DOHH2 (cell line): ENCODE measurements around the gene HSDL1.
A peak's percentile ranks its signal among the peaks of the same experiment; 100 is the strongest.

Source experiments
- H3F3A ChIP-seq: fragments of 200-600 bp; sonication (generic), shearing (Covaris generic); 2 replicates; pipeline ENCODE4 v1.6.0; 2016; ENCODE audit warnings: antibody characterized with exemption, mild to moderate bottlenecking; ENCODE audit not compliant: control insufficient read depth, insufficient read depth
- H3K27ac ChIP-seq: fragments of 200-600 bp; sonication (generic); 2 replicates; pipeline ENCODE4 v1.5.1; 2014; ENCODE audit warnings: low read depth, mild to moderate bottlenecking, low read length, moderate library complexity
- H3K27me3 ChIP-seq: fragments of 200-600 bp; sonication (generic); 2 replicates; pipeline ENCODE4 v1.6.1; 2014; ENCODE audit warnings: mild to moderate bottlenecking, low read length, mixed read lengths; ENCODE audit not compliant: control insufficient read depth
- H3K36me3 ChIP-seq: fragments of 200-600 bp; sonication (generic); 2 replicates; pipeline ENCODE4 v1.6.1; 2014; ENCODE audit warnings: mild to moderate bottlenecking, low read length, moderate library complexity, mixed read lengths; ENCODE audit not compliant: control insufficient read depth
- H3K4me1 ChIP-seq: fragments of 200-600 bp; sonication (generic); 2 replicates; pipeline ENCODE4 v1.6.1; 2014; ENCODE audit warnings: mild to moderate bottlenecking, low read length, mixed read lengths; ENCODE audit not compliant: control insufficient read depth
- H3K4me2 ChIP-seq: fragments of 200-600 bp; sonication (generic); 2 replicates; pipeline ENCODE4 v1.6.0; 2014; ENCODE audit warnings: mild to moderate bottlenecking, low read length, moderate library complexity
- H3K4me3 ChIP-seq: fragments of 200-600 bp; sonication (generic); 2 replicates; pipeline ENCODE4 v1.5.1; 2014; ENCODE audit warnings: mild to moderate bottlenecking, low read length, mixed read lengths
- H3K79me2 ChIP-seq: fragments of 200-600 bp; sonication (generic); 2 replicates; pipeline ENCODE4 v1.6.1; 2014; ENCODE audit warnings: mild to moderate bottlenecking, low read length, mixed read lengths; ENCODE audit not compliant: control insufficient read depth
- H3K9me2 ChIP-seq: fragments of 200-600 bp; sonication (generic); replicated peaks from 2 replicates; pipeline ENCODE4 v1.6.1; 2014; ENCODE audit warnings: mild to moderate bottlenecking, low read length, mixed read lengths; ENCODE audit not compliant: control insufficient read depth
- H3K9me3 ChIP-seq: fragments of 200-600 bp; sonication (generic); 2 replicates; pipeline ENCODE4 v1.6.1; 2014; ENCODE audit warnings: antibody characterized with exemption, low read length, mixed read lengths; ENCODE audit not compliant: control insufficient read depth, insufficient read depth
- H4K20me1 ChIP-seq: fragments of 200-600 bp; sonication (generic); 2 replicates; pipeline ENCODE4 v1.6.0; 2014; ENCODE audit warnings: low read depth, mild to moderate bottlenecking, antibody characterized with exemption, low read length, moderate library complexity; ENCODE audit not compliant: control insufficient read depth, insufficient read depth
- EZH2phosphoT487 ChIP-seq: fragments of 200-600 bp; sonication (generic); IDR thresholded peaks from 2 replicates; pipeline ENCODE4 v1.6.1; 2017; ENCODE audit warnings: borderline replicate concordance, mild to moderate bottlenecking, antibody characterized with exemption, low read length, moderate library complexity, mixed read lengths
- TF ChIP-seq, protein P1 (sequence below): fragments of 200-600 bp; sonication (generic); IDR thresholded peaks from one replicate; pipeline ENCODE4 v1.5.1; 2014; ENCODE audit warnings: antibody characterized with exemption, mild to moderate bottlenecking, low read depth, low read length; ENCODE audit not compliant: poor library complexity, severe bottlenecking

The HSDL1 gene

DNA sequence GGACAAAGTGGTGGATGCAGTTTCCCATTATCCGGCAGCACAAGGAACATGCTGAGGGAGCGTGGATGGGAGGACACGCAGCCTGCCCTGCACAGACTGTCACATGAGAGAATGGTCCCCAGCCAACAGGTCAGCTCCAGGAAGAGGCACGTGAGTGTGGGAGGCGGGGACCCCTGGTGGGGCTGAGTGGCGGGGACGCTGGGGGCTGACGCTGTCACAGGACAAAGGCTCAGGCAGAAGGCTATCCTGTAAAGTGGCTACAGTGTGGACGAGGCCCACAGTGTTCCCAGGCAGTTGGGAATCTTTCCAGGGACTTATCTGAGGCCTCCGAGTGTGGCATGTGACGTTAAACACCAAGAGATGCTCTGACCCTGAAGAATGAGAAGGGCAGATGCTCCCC, 58.6 kb downstream of the HSDL1 start:
- H3K27me3 ChIP-seq: no peaks in the 10 kb centered on the region
- H3K9me2 ChIP-seq: no peaks in the 10 kb centered on the region
- H3K79me2 ChIP-seq: peaks cover 7% of the 10 kb centered on the region; the same call in 1 of the 2 replicates
- no peaks in the 10 kb centered on the region for H4K20me1 ChIP-seq
- H3K27ac ChIP-seq: peak overlapping the region; percentile 85
- H3F3A ChIP-seq: peaks cover 7% of the 10 kb centered on the region; the same call in 1 of the 2 replicates
- peaks cover 50% of the 10 kb centered on the region for H3K4me1 ChIP-seq
- TF ChIP-seq, protein P1, sequence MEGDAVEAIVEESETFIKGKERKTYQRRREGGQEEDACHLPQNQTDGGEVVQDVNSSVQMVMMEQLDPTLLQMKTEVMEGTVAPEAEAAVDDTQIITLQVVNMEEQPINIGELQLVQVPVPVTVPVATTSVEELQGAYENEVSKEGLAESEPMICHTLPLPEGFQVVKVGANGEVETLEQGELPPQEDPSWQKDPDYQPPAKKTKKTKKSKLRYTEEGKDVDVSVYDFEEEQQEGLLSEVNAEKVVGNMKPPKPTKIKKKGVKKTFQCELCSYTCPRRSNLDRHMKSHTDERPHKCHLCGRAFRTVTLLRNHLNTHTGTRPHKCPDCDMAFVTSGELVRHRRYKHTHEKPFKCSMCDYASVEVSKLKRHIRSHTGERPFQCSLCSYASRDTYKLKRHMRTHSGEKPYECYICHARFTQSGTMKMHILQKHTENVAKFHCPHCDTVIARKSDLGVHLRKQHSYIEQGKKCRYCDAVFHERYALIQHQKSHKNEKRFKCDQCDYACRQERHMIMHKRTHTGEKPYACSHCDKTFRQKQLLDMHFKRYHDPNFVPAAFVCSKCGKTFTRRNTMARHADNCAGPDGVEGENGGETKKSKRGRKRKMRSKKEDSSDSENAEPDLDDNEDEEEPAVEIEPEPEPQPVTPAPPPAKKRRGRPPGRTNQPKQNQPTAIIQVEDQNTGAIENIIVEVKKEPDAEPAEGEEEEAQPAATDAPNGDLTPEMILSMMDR: peak; percentile 34
- TF ChIP-seq EZH2phosphoT487: no peak
- H3K36me3 ChIP-seq: peaks cover 82% of the 10 kb centered on the region
- no peaks in the 10 kb centered on the region for H3K9me3 ChIP-seq
- H3K4me3 ChIP-seq: peak overlapping the region; percentile 72
- peak overlapping the region; percentile 98 for H3K4me2 ChIP-seq

DNA sequence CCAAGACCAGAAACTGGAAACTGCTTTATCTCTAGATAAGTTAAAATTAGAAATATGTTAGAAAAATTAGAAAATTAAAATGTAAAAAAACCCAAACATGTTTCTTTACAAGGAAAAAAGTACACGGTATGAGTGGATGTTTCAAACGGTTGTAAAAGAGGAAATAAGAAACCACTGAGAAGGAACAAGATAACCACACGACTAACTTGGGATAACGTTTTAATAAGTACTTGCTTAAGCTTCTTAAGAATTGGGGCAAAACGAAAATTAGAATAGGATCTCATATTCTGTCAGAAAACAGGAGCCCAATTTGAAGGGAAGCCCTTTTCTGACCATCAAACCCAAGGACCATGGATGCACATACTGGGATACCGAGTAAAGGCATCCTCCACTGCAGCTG, 59.2 kb downstream of the HSDL1 start:
- H4K20me1 ChIP-seq: no peaks in the 10 kb centered on the region

DNA sequence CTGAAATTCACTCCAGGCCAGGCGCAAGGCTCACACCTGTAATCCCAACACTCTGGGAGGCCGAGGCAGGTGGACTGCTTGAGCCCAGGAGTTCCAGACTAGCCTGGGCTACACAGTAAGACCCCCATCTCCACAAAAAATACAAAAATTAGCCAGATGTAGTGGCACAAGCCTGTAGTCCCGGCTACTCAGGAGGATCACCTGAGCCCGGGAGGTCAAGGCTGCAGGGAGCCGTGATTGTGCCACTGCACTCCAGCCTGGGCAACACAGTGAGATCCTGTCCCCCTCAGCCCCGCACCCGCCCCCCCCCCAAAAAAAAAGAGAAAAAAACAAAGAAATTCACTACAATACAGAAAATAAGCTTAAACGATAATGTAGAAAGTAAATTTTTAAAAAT, 59.7 kb downstream of the HSDL1 start:
- Histone ChIP-seq H3K4me2 (peak overlapping the region; percentile 98), H3K4me1 (peaks cover 50% of the 10 kb centered on the region), H3K27ac (peak overlapping the region; percentile 85), H4K20me1 (no peaks in the 10 kb centered on the region), H3F3A (peaks cover 7% of the 10 kb centered on the region; the same call in 1 of the 2 replicates), H3K36me3 (peaks cover 87% of the 10 kb centered on the region), H3K9me3 (no peaks in the 10 kb centered on the region), H3K79me2 (peaks cover 7% of the 10 kb centered on the region; the same call in 1 of the 2 replicates), H3K9me2 (no peaks in the 10 kb centered on the region), H3K4me3 (0 out of 2 replicates have a peak overlapping the region, but pooled peaks have one; percentile 3), H3K27me3 (no peaks in the 10 kb centered on the region)
- no peak for TF ChIP-seq EZH2phosphoT487
- TF ChIP-seq, protein P1: no peak

More for the DNA sequence above, 59.2 kb downstream of the HSDL1 start:
- Histone ChIP-seq H3K4me2 (peak overlapping the region; percentile 98), H3F3A (peaks cover 7% of the 10 kb centered on the region; the same call in 1 of the 2 replicates), H3K9me2 (no peaks in the 10 kb centered on the region), H3K79me2 (peaks cover 7% of the 10 kb centered on the region; the same call in 1 of the 2 replicates), H3K4me1 (peaks cover 50% of the 10 kb centered on the region), H3K9me3 (no peaks in the 10 kb centered on the region), H3K4me3 (peak overlapping the region; percentile 72), H3K36me3 (peaks cover 84% of the 10 kb centered on the region), H3K27ac (peak overlapping the region; percentile 85), H3K27me3 (no peaks in the 10 kb centered on the region)
- TF ChIP-seq, protein P1: no peak
- TF ChIP-seq EZH2phosphoT487: no peak
